Mammary epithelial cell (primary cell): ENCODE data around the gene OR8G5.

ENCODE experiments used
- EZH2 ChIP-seq: IDR thresholded peaks from 2 replicates; pipeline ENCODE4 v1.6.1; 2012; ENCODE audit warnings: low read length, inconsistent platforms, borderline replicate concordance
- TF ChIP-seq, protein P1 (sequence below), 2 donors: IDR thresholded peaks in 1 of 2; conservative IDR thresholded peaks in 1 of 2; 2 replicates each; pipeline ENCODE4 v1.5.1; 2011 to 2012; ENCODE audit warnings: inconsistent platforms in 2 of 2, low read length in 2 of 2, mild to moderate bottlenecking in 2 of 2, control low read depth in 1 of 2, low read depth in 1 of 2; ENCODE audit not compliant: insufficient read depth in 1 of 2; ENCODE audit errors: extremely low read depth in 1 of 2

DNA sequence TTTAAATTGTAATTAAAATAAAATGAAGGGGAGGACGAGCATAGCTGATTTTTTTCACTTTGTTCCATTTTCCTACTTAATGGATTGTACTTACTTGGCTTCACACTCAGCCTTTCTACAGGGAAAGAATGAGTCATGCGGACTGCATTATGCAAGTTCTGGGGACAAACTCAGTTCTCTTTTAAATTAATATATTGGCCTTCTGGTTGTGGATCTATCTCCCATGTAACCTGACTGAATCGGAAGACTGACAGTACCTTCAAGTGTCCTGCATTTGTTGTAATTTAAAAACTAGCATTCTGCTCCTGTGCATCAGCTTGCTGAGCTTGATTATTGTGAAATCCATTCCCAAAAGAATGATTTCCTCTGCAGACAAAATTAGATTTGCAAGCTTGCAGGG is 45.4 kb downstream of the OR8G5 start:
- TF ChIP-seq EZH2 = no peak
- TF ChIP-seq, protein P1, sequence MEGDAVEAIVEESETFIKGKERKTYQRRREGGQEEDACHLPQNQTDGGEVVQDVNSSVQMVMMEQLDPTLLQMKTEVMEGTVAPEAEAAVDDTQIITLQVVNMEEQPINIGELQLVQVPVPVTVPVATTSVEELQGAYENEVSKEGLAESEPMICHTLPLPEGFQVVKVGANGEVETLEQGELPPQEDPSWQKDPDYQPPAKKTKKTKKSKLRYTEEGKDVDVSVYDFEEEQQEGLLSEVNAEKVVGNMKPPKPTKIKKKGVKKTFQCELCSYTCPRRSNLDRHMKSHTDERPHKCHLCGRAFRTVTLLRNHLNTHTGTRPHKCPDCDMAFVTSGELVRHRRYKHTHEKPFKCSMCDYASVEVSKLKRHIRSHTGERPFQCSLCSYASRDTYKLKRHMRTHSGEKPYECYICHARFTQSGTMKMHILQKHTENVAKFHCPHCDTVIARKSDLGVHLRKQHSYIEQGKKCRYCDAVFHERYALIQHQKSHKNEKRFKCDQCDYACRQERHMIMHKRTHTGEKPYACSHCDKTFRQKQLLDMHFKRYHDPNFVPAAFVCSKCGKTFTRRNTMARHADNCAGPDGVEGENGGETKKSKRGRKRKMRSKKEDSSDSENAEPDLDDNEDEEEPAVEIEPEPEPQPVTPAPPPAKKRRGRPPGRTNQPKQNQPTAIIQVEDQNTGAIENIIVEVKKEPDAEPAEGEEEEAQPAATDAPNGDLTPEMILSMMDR (conservative IDR thresholded peaks at IDR 0.05 in 1 of 2, IDR thresholded peaks at IDR 0.05 in 1 of 2; ENCODE audit: extremely low read depth in 1 of 2, insufficient read depth in 1 of 2, low read depth in 1 of 2, low read length in 2 of 2) = no peak
